Measurements from ENCODE around the gene APOBEC4.

The APOBEC4 gene

GRCh38 chr1:183604038-183604808 is 48.9 kb downstream of the APOBEC4 start:
- DNase-seq: peak in 1 of 56 donors; percentile 14

- DNase-seq: no peak
Observed at GRCh38 chr1:183602510-183602909, 50.6 kb downstream of the APOBEC4 start.

- no peak for DNase-seq
Observed at GRCh38 chr1:183600634-183601033, 52.5 kb downstream of the APOBEC4 start.

GRCh38 chr1:183600136-183600535 is 53.0 kb downstream of the APOBEC4 start:
- peak in 1 of 56 donors; percentile 37 for DNase-seq

- DNase-seq: peak in 2 of 56 donors; percentile 10 to 19
Observed at GRCh38 chr1:183598386-183598785, 54.7 kb downstream of the APOBEC4 start.

GRCh38 chr1:183597656-183598347 is 55.3 kb downstream of the APOBEC4 start:
- no peak for DNase-seq

- no peak for DNase-seq
Observed at GRCh38 chr1:183596500-183596899, 56.6 kb downstream of the APOBEC4 start.
